Measurements from ENCODE around the gene IL4R. TPM values are rescaled to one million over a fixed set of nuclear protein-coding genes. Genes with fewer than 3 reads are reported as not detected.

The IL4R gene
- total RNA-seq, 1 experiment from 2014 or later = 29.6 TPM

DNA sequence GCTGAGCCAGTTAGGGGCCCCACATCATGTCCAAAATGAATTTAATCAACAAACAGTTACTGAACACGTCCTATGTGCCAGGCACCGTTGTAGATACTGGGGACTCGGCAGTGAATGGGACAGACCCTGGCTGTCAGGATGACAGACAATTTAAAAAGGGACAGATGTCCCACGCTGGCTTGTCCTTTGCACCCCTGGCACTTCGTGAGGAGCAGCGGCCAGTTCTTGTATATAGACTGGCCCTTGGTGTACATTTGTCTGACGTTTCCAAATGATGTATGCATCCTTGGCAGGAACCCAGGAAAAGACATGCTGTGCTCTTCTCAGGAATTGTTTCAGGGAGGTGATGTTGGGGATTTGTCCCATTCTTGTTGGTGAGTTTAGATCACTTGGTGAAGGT is 21.1 kb downstream of the IL4R start:
- no peaks in the 10 kb centered on the region for H3K4me1 ChIP-seq (ENCODE audit: control insufficient read depth in 1 of 2, insufficient read depth in 2 of 2, low read length in 2 of 2)
- no peak for ATAC-seq
- H3K79me2 ChIP-seq (ENCODE audit: insufficient read depth, low read length) = peaks cover 36% of the 10 kb centered on the region; the same call in 1 of the 2 replicates
- intact Hi-C loops (cut with micrococcal nuclease) = no loop called here
- H3K36me3 ChIP-seq (ENCODE audit: control insufficient read depth in 1 of 2, insufficient read depth in 2 of 2, low read length in 2 of 2) = peaks cover 0 to 10% of the 10 kb centered on the region in 2 experiments; a peak in 2 of 4 replicates
- TF ChIP-seq SIN3A (IDR thresholded peaks at IDR 0.05; ENCODE audit: low read depth) = no peak
- no peak for TF ChIP-seq EGR1 (IDR thresholded peaks at IDR 0.05; ENCODE audit: low read depth)
- TF ChIP-seq, protein P1, sequence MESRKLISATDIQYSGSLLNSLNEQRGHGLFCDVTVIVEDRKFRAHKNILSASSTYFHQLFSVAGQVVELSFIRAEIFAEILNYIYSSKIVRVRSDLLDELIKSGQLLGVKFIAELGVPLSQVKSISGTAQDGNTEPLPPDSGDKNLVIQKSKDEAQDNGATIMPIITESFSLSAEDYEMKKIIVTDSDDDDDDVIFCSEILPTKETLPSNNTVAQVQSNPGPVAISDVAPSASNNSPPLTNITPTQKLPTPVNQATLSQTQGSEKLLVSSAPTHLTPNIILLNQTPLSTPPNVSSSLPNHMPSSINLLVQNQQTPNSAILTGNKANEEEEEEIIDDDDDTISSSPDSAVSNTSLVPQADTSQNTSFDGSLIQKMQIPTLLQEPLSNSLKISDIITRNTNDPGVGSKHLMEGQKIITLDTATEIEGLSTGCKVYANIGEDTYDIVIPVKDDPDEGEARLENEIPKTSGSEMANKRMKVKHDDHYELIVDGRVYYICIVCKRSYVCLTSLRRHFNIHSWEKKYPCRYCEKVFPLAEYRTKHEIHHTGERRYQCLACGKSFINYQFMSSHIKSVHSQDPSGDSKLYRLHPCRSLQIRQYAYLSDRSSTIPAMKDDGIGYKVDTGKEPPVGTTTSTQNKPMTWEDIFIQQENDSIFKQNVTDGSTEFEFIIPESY (IDR thresholded peaks at IDR 0.05; ENCODE audit: extremely low read depth, insufficient replicate concordance, low read length) = no peak
- TF ChIP-seq, protein P2, sequence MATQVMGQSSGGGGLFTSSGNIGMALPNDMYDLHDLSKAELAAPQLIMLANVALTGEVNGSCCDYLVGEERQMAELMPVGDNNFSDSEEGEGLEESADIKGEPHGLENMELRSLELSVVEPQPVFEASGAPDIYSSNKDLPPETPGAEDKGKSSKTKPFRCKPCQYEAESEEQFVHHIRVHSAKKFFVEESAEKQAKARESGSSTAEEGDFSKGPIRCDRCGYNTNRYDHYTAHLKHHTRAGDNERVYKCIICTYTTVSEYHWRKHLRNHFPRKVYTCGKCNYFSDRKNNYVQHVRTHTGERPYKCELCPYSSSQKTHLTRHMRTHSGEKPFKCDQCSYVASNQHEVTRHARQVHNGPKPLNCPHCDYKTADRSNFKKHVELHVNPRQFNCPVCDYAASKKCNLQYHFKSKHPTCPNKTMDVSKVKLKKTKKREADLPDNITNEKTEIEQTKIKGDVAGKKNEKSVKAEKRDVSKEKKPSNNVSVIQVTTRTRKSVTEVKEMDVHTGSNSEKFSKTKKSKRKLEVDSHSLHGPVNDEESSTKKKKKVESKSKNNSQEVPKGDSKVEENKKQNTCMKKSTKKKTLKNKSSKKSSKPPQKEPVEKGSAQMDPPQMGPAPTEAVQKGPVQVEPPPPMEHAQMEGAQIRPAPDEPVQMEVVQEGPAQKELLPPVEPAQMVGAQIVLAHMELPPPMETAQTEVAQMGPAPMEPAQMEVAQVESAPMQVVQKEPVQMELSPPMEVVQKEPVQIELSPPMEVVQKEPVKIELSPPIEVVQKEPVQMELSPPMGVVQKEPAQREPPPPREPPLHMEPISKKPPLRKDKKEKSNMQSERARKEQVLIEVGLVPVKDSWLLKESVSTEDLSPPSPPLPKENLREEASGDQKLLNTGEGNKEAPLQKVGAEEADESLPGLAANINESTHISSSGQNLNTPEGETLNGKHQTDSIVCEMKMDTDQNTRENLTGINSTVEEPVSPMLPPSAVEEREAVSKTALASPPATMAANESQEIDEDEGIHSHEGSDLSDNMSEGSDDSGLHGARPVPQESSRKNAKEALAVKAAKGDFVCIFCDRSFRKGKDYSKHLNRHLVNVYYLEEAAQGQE (IDR thresholded peaks at IDR 0.05; ENCODE audit: low read depth) = no peak
- no peak for TF ChIP-seq CEBPB (IDR thresholded peaks at IDR 0.05; ENCODE audit: low read depth)
- TF ChIP-seq POLR2A (IDR thresholded peaks at IDR 0.05; ENCODE audit: borderline replicate concordance, extremely low read depth, insufficient read depth, insufficient read length) = no peak
- TF ChIP-seq ZNF274 (IDR thresholded peaks at IDR 0.05; ENCODE audit: low read depth, low read length) = no peak
- no peak for TF ChIP-seq SRF (IDR thresholded peaks at IDR 0.05; ENCODE audit: low read depth)
- TF ChIP-seq YY1 (IDR thresholded peaks at IDR 0.05; ENCODE audit: extremely low read depth, insufficient replicate concordance, low read depth, low read length) = no peak
- no peak for TF ChIP-seq POLR2AphosphoS5 (IDR thresholded peaks at IDR 0.05; ENCODE audit: low read depth, low read length)
- no peak for TF ChIP-seq RAD21 (IDR thresholded peaks at IDR 0.05; ENCODE audit: low read depth)
- no peak for TF ChIP-seq TCF7L2 (IDR thresholded peaks at IDR 0.05; ENCODE audit: borderline replicate concordance, extremely low read depth, insufficient read depth, insufficient read length)
- no peak for TF ChIP-seq JUND (IDR thresholded peaks at IDR 0.05)
- TF ChIP-seq ATF3 (IDR thresholded peaks at IDR 0.05) = no peak
- no peak for TF ChIP-seq ZFX (IDR thresholded peaks at IDR 0.05)
- no peak for TF ChIP-seq FOSL1 (IDR thresholded peaks at IDR 0.05; ENCODE audit: low read depth)
- no peak for TF ChIP-seq EZH2 (IDR thresholded peaks at IDR 0.05)
- no peaks in the 10 kb centered on the region for H4K20me1 ChIP-seq (ENCODE audit: insufficient read depth)
- CTCF ChIA-PET = no interaction called here
- H3K9ac ChIP-seq (ENCODE audit: low read length) = no peak overlapping the region
- DNase-seq (ENCODE audit: low read depth, low spot score) = no peak
- no peak overlapping the region for H2AFZ ChIP-seq (ENCODE audit: low read depth, low read length, poor library complexity, severe bottlenecking)
- no peaks in the 10 kb centered on the region for H3K9me3 ChIP-seq (ENCODE audit: control insufficient read depth in 1 of 2, insufficient read depth in 1 of 2, low read depth in 1 of 2, low read length in 2 of 2)
- no peaks in the 10 kb centered on the region for H3K27me3 ChIP-seq (ENCODE audit: insufficient read depth, low read length)
- H3K4me2 ChIP-seq (ENCODE audit: low read length) = no peak overlapping the region
- H3K4me3 ChIP-seq (replicated peaks in 1 of 2; ENCODE audit: low read depth in 1 of 2, low read length in 2 of 2) = no peak overlapping the region
- no TSS peak for BruUV-seq (replicated peaks)
- RAD21 ChIA-PET (ENCODE audit: low non-redundant PET in 1 of 2, low total read pairs in 2 of 2, uncharacterized antibody in 2 of 2, unreplicated experiment in 2 of 2) = no interaction called here
- no peaks in the 10 kb centered on the region for H3K9me2 ChIP-seq (ENCODE audit: insufficient read depth)
- POLR2A ChIA-PET = no interaction called here
- no peak overlapping the region for H3K27ac ChIP-seq (ENCODE audit: low read depth, low read length)
